Uterus (tissue), 4 donors: ENCODE data around the gene ITGA11. TPM values are rescaled to one million over a fixed set of nuclear protein-coding genes. Genes with fewer than 3 reads are reported as not detected.

ENCODE experiments used
- DNase-seq, 2 donors: peaks; one replicate each; pipeline ENCODE4 v3.0.0-alpha.2; 2019 to 2020
- H3K27ac ChIP-seq, 2 donors: fragments of 200-600 bp; sonication (generic); 1 replicate in 1 of 2; 2 replicates in 1 of 2; pipeline ENCODE4 v1.5.1; 2016 to 2018
- H3K27me3 ChIP-seq, 2 donors: fragments of 200-600 bp; sonication (generic); one replicate each; pipeline ENCODE4 v1.5.1; 2018 to 2019; ENCODE audit warnings: control low read depth in 1 of 2
- H3K36me3 ChIP-seq, 2 donors: fragments of 200-600 bp; sonication (generic); one replicate each; pipeline ENCODE4 v1.5.1; 2019; ENCODE audit warnings: control low read depth in 1 of 2
- H3K4me1 ChIP-seq, 2 donors: fragments of 200-600 bp; sonication (generic); one replicate each; pipeline ENCODE4 v1.5.1; 2018 to 2019; ENCODE audit warnings: control low read depth in 1 of 2
- H3K4me3 ChIP-seq, 2 donors: fragments of 200-600 bp; sonication (generic); 1 replicate in 1 of 2; 2 replicates in 1 of 2; pipeline ENCODE4 v1.5.1; 2018 to 2019; ENCODE audit warnings: mild to moderate bottlenecking in 1 of 2
- H3K9me3 ChIP-seq, 2 donors: fragments of 200-600 bp; sonication (generic); one replicate each; pipeline ENCODE4 v1.5.1; 2019; ENCODE audit warnings: control low read depth in 1 of 2
- POLR2A ChIP-seq, 2 donors: fragments of 450-650 bp; IDR thresholded peaks; one replicate each; pipeline ENCODE4 v1.6.1; 2016; ENCODE audit warnings: antibody characterized with exemption in 2 of 2, mild to moderate bottlenecking in 1 of 2, moderate library complexity in 1 of 2
- intact Hi-C: fragments of 100-400 bp; cut with DNase I; formaldehyde crosslinking; loops from one replicate; pipeline ENCODE4 v1.15.1; 2023; ENCODE audit warnings: low total_unique reads
- total RNA-seq, 4 donors: library from RNA; depleted of rRNA in 3 of 4; stranded (reverse); fragments of >200 nt in 3 of 4; gene quantifications; one replicate each; pipeline versions ENCODE4 v1.1.0 to v1.2.4, GENCODE V29; 2014 to 2023
- TF ChIP-seq, protein P1 (sequence below), 4 experiments: fragments of 200-600 bp in 2 of 4; fragments of 450-650 bp in 2 of 4; sonication (generic) in 2 of 4; IDR thresholded peaks; one replicate each; pipeline ENCODE4 v1.5.1; 2016 to 2019; ENCODE audit warnings: antibody characterized with exemption in 4 of 4, mild to moderate bottlenecking in 2 of 4, moderate library complexity in 1 of 4
- donor health status: DM: yes; HTN: yes; CAD: no.

The ITGA11 gene
- total RNA-seq, 4 donors from 2014 or later: 37.3 to 106 (median 61.1) TPM

DNA sequence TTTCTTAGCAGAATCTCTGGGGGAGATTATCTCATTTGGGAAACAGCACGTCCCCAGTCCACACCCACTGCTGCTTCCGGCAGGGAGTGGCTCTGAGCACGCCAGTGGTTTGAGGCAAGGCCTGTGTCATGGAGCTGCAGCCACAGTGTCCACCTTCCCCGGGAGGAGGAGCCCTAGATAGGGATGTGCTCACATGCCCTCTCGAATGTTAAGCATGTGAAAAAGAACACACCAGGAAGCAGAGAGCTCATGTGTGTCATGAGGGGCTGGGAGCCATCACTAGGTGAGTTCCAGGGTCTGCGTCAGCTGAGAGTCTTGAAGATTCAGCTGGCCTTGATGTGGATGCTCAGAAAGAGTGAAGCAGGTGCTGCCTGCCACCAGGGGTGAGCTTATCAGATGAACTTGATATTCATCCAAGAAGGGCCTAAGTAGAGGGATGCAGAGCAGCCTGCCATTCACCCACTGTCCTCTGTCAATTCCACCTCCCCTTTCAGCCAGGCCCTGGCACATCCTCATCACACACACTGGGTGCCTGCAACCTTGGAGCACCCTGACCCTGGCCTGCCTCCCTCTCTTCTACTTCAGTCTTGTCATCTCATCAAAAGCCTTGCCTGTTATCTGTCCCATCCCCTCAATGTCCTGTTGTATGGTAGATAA lies 16.3 kb downstream of the ITGA11 start:
- Histone ChIP-seq H3K4me1 (peaks cover 21 to 36% of the 10 kb centered on the region in 2 donors), H3K9me3 (no peaks in the 10 kb centered on the region), H3K4me3 (no peak overlapping the region), H3K27ac (peak overlapping the region; percentile 89 to 95), H3K27me3 (no peaks in the 10 kb centered on the region), H3K36me3 (no peaks in the 10 kb centered on the region)
- TF ChIP-seq, protein P1, sequence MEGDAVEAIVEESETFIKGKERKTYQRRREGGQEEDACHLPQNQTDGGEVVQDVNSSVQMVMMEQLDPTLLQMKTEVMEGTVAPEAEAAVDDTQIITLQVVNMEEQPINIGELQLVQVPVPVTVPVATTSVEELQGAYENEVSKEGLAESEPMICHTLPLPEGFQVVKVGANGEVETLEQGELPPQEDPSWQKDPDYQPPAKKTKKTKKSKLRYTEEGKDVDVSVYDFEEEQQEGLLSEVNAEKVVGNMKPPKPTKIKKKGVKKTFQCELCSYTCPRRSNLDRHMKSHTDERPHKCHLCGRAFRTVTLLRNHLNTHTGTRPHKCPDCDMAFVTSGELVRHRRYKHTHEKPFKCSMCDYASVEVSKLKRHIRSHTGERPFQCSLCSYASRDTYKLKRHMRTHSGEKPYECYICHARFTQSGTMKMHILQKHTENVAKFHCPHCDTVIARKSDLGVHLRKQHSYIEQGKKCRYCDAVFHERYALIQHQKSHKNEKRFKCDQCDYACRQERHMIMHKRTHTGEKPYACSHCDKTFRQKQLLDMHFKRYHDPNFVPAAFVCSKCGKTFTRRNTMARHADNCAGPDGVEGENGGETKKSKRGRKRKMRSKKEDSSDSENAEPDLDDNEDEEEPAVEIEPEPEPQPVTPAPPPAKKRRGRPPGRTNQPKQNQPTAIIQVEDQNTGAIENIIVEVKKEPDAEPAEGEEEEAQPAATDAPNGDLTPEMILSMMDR (IDR thresholded peaks at IDR 0.05): no peak
- no peak for TF ChIP-seq POLR2A (IDR thresholded peaks at IDR 0.05)
- DNase-seq: peak; percentile 43 to 55
- intact Hi-C loops: no loop called here

DNA sequence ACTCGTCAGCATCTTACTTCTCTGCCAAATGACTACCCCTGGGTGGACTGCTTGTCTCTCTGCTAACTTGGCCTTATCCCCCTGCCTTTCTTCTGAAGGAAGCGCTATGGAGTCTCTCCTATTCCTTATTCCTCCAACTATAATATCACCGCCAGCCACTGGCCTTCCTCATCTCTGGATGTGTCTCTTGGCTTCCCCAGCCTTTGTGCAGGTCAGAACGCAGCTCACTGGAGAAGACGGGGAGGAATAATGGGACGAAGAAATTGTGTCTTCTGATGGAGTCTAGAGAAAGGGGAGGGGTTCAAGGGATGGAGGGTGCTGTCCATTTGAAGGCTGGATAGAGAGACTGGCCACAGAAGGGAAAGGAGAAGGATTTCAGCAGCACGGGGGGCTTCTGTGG lies 16.9 kb downstream of the ITGA11 start:
- no peak for TF ChIP-seq POLR2A (IDR thresholded peaks at IDR 0.05)
- TF ChIP-seq, protein P1 (IDR thresholded peaks at IDR 0.05): no peak
- peaks cover 17 to 37% of the 10 kb centered on the region in 2 donors for H3K4me1 ChIP-seq

DNA sequence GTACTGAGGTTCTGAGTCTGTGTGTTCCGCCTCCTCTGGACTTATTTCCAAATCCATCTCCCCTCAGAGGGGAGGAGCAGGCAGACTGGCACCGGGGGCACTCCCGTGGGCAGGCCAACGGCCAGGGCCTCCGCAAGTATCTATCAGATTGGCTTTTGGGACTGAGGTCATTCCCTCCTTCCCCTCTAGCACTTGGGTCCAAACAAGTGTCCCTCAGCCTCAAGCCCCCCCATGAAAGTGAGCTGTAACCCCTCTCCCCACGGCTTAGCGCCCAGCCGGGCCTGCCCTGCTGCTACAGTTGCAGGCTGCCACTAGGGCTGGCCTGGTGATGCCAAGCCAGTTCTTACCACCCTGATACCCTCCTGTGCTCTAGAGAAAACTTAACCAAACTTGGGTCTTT lies 17.4 kb downstream of the ITGA11 start:
- H3K4me3 ChIP-seq: no peak overlapping the region
- H3K27ac ChIP-seq: peak overlapping the region; percentile 89 to 95
- no peaks in the 10 kb centered on the region for H3K27me3 ChIP-seq
- H3K4me1 ChIP-seq: peaks cover 13 to 39% of the 10 kb centered on the region in 2 donors
- H3K9me3 ChIP-seq: no peaks in the 10 kb centered on the region
- TF ChIP-seq POLR2A (IDR thresholded peaks at IDR 0.05): no peak
- TF ChIP-seq, protein P1 (IDR thresholded peaks at IDR 0.05): no peak
- no peaks in the 10 kb centered on the region for H3K36me3 ChIP-seq
- peak; percentile 14 to 17 for DNase-seq
- intact Hi-C loops: no loop called here

More for the DNA sequence above, 16.9 kb downstream of the ITGA11 start:
- H3K27me3 ChIP-seq: no peaks in the 10 kb centered on the region
- no peak overlapping the region for H3K4me3 ChIP-seq
- no peaks in the 10 kb centered on the region for H3K36me3 ChIP-seq
- H3K9me3 ChIP-seq: no peaks in the 10 kb centered on the region
- H3K27ac ChIP-seq: peak overlapping the region; percentile 89 to 95
- intact Hi-C loops: no loop called here
- peak in 1 of 2 donors; percentile 12 for DNase-seq

DNA sequence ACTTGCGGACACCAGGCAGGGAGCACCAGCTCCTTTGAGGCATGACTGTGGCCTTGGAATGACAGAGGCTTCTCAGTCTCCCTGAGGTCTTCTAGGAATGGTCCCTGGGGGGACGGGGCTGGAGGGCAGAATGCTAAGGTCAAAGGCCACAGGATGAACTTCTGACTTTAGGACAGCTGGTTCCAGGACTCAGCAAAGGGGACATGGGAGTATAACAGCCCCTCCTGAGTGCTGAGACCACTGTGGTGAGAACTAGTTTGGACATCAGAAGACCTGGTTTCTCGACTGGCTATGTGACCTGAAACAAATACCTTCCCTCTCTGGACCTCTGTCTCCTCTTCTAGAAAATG lies 17.8 kb downstream of the ITGA11 start:
- no peaks in the 10 kb centered on the region for H3K36me3 ChIP-seq
- no peak for TF ChIP-seq POLR2A (IDR thresholded peaks at IDR 0.05)
- TF ChIP-seq, protein P1 (IDR thresholded peaks at IDR 0.05): no peak
- no peaks in the 10 kb centered on the region for H3K9me3 ChIP-seq
- H3K27ac ChIP-seq: peak overlapping the region; percentile 89 to 95
- peaks cover 9 to 39% of the 10 kb centered on the region in 2 donors for H3K4me1 ChIP-seq
- no peak for DNase-seq
- no peaks in the 10 kb centered on the region for H3K27me3 ChIP-seq
- intact Hi-C loops: no loop called here
- H3K4me3 ChIP-seq: no peak overlapping the region

DNA sequence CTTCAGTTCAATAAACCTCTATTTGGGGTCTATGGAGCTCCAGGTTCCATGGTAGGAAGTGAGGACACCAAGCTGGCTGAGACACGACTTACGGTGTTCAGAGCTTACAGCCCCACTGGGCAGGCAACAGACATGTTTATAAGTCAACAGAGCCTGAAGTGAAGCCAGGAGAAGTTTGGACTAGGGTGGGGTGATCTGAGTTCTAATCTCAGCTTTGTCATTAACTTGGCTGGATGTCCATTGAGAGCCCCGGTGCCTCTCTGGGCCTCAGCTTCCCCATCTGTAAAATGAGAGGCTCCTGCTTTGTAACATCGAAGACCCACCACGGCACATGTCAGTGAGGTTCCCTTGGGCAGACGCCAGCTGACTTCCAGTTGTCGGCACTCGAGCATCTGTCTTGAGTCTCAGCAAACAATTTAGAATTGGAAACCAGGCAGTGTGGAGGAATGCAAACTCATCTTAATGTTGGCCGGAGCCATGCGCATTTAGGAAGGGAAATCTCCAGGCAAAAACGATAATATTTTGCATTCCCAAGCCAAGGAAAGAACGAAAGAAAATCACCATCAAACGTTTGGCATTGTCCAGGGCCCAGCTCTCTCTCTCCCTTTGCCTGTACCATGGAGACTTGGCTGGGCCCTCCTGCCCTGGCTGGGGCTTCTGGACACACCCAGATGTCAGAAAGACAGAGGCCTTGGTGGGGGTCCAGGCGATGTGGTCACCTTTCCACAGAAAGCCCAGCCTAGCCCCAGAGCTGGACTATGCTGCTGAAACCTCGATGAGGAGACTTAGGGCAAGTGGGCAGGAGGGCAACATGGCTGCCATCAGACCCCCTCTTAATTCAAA lies 18.4 kb downstream of the ITGA11 start:
- no peaks in the 10 kb centered on the region for H3K27me3 ChIP-seq
- H3K36me3 ChIP-seq: no peaks in the 10 kb centered on the region
- TF ChIP-seq, protein P1 (IDR thresholded peaks at IDR 0.05): no peak
- no peak for TF ChIP-seq POLR2A (IDR thresholded peaks at IDR 0.05)
- intact Hi-C loops: no loop called here
- H3K27ac ChIP-seq: peak overlapping the region; percentile 89 to 95
- H3K4me3 ChIP-seq: no peak overlapping the region
- H3K9me3 ChIP-seq: no peaks in the 10 kb centered on the region
- peak; percentile 58 to 68 for DNase-seq
- H3K4me1 ChIP-seq: peaks cover 4 to 37% of the 10 kb centered on the region in 2 donors
